Pancreas (tissue), 10 donors: Measurements from ENCODE around the gene RNF8. TPM values are rescaled to one million over a fixed set of nuclear protein-coding genes. Genes with fewer than 3 reads are reported as not detected.
A peak's percentile ranks its signal among the peaks of the same experiment; 100 is the strongest.

Experiments
- ATAC-seq, 4 donors: fragments of 200-7000 bp; cut with Tn5 transposase; one replicate each; pipeline versions ENCODE4 v1.8.0 to v1.9.1; 2020; ENCODE audit warnings: mild to moderate bottlenecking in 4 of 4, moderate library complexity in 4 of 4
- DNase-seq, 6 donors: peaks; one replicate each; pipeline ENCODE4 v3.0.0-alpha.2; 2020
- FAIRE-seq: peaks from 2 replicates; lab custom pipeline; 2012; peaks lifted over from hg19 to GRCh38; lab: Jason Lieb, UNC
- H3K27ac ChIP-seq, 4 donors: fragments of 200-600 bp; sonication (generic); 1 replicate in 3 of 4; 2 replicates in 1 of 4; pipeline versions ENCODE4 v1.5.0 to v1.8.0; 2020
- H3K27me3 ChIP-seq, 4 donors: fragments of 200-600 bp; one replicate each; pipeline ENCODE4 v1.8.0; 2021
- H3K36me3 ChIP-seq, 3 donors: fragments of 200-600 bp; sonication (generic) in 1 of 3; one replicate each; pipeline versions ENCODE4 v1.5.0 to v1.8.0; 2020 to 2021
- H3K4me1 ChIP-seq, 3 donors: fragments of 200-600 bp; one replicate each; pipeline ENCODE4 v1.8.0; 2021
- H3K4me3 ChIP-seq, 4 donors: fragments of 200-600 bp; sonication (generic) in 2 of 4; one replicate each; pipeline versions ENCODE4 v1.5.0 to v1.8.0; 2020 to 2021
- H3K9me3 ChIP-seq, 4 donors: fragments of 200-600 bp; one replicate each; pipeline ENCODE4 v1.8.0; 2021
- WGBS, 2 donors: extraction: QIAGEN DNeasy Blood & Tissue Kit; methylation state at CpG; one replicate each; pipeline ENCODE4 v1.1.7; 2013; 5-methylcytosine and 5-hydroxymethylcytosine counted together
- intact Hi-C, 3 donors: fragments of 100-400 bp; cut with DNase I; formaldehyde crosslinking; loops; one replicate each; pipeline versions ENCODE4 v1.11.1 to v1.14.2; 2022
- polyA plus RNA-seq, 2 donors: library from polyadenylated mRNA; stranded (reverse); fragments of 200-250 nt; gene quantifications; one replicate each; pipeline ENCODE4 v1.2.3, GENCODE V29; 2013
- total RNA-seq, 6 donors: library from RNA; stranded (reverse); fragmentation: NEBNext Ultra II Directional in 4 of 6; extraction: Animal tissue kit (Norgen Biotek cat#: 25700) in 4 of 6; gene quantifications; one replicate each; pipeline versions ENCODE4 v1.2.1 to v1.2.4, GENCODE V29; 2021 to 2023
- TF ChIP-seq, protein P1 (sequence below), 4 donors: fragments of 200-600 bp; sonication (generic) in 3 of 4; IDR thresholded peaks; one replicate each; pipeline versions ENCODE4 v1.5.0 to v1.8.0; 2021; ENCODE audit warnings: antibody characterized with exemption in 4 of 4
- donor health status: healthy with polysubstance abuse.
- donor health status: DM: no; HTN: no; CAD: no; lungs with moderate emphysema.
- donor health status: DM: no; HTN: no; CAD: no.
- donor health status: control.
- donor health status: control.
- donor health status: Bipolar disorder and iron deficiency.
- donor health status: DM: yes; HTN: yes; CAD: no.
- donor health status: DM: no; HTN: no; CAD: no.
- donor health status: DM: no; HTN: no; CAD: no.
- donor health status: DM: yes; HTN: yes; CAD: no.

The RNF8 gene
- total and polyA plus RNA-seq, 8 donors: 3.9 to 8.5 (median 5.9) TPM

DNA sequence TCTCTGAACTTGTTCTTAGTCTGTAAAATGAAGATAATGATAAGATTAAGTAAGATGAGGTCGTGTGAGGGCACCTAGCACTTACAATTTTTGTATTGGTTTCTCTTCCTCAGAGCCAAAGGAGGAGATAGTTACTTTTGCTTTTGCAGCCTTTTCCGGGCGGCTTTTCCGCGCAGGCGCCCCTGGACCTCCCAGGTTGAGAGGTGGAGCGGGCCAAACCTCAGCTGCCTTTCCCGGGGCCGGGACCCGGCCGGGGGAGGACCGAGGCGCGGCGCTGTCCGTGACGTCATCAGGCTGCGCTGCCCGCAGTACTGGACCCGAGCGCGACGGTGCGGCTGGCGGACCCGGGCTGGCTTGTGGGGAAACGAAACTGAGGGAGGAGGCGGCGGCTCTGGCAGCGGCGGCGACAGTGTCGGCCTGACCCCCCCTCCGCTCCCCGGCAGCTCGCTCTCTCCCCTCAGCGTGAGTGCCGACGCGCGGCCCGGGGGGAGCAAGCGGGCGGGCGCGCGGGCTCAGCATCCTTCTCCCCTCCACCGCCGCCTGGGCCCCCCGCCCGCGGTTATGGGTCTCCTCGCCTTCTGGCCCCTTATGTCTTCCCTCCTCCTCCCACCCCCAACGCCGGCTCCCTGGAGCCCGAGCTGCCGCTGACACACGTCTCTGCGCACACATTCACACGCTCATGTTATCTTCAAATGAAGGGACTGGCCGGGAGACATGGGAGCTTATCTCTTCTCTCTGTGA lies 79.3 kb downstream of the RNF8 start, which contains the start of gene CMTR1:
CMTR1 (plus strand) TSS at position 306 of the 741 bp plus-strand sequence. CDS start 2,409 bp downstream, outside the sequence.
- H3K4me3 ChIP-seq: peak within 1 kb of the TSS; percentile 73 to 88 (median 79)
- FAIRE-seq (no peak), DNase-seq (peak; percentile 93 to 99 (median 96)), ATAC-seq (peak; percentile 98 to 100 (median 99))
- intact Hi-C loops: no loop called here
- no peaks in the 10 kb centered on the region for H3K9me3 ChIP-seq
- WGBS, 2 donors: 0 to 1% methylated on average over 41 to 61 of the region's 61 CpGs
- no peaks in the 10 kb centered on the region for H3K27me3 ChIP-seq
- H3K36me3 ChIP-seq: peaks cover 0 to 12% (median 6%) of the 10 kb centered on the region in 3 donors
- peak within 1 kb of the TSS; percentile 69 to 79 (median 76) for H3K27ac ChIP-seq
- TF ChIP-seq, protein P1, sequence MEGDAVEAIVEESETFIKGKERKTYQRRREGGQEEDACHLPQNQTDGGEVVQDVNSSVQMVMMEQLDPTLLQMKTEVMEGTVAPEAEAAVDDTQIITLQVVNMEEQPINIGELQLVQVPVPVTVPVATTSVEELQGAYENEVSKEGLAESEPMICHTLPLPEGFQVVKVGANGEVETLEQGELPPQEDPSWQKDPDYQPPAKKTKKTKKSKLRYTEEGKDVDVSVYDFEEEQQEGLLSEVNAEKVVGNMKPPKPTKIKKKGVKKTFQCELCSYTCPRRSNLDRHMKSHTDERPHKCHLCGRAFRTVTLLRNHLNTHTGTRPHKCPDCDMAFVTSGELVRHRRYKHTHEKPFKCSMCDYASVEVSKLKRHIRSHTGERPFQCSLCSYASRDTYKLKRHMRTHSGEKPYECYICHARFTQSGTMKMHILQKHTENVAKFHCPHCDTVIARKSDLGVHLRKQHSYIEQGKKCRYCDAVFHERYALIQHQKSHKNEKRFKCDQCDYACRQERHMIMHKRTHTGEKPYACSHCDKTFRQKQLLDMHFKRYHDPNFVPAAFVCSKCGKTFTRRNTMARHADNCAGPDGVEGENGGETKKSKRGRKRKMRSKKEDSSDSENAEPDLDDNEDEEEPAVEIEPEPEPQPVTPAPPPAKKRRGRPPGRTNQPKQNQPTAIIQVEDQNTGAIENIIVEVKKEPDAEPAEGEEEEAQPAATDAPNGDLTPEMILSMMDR (IDR thresholded peaks at IDR 0.05): no peak
- H3K4me1 ChIP-seq: peaks cover 4 to 7% (median 4%) of the 10 kb centered on the region in 3 donors

DNA sequence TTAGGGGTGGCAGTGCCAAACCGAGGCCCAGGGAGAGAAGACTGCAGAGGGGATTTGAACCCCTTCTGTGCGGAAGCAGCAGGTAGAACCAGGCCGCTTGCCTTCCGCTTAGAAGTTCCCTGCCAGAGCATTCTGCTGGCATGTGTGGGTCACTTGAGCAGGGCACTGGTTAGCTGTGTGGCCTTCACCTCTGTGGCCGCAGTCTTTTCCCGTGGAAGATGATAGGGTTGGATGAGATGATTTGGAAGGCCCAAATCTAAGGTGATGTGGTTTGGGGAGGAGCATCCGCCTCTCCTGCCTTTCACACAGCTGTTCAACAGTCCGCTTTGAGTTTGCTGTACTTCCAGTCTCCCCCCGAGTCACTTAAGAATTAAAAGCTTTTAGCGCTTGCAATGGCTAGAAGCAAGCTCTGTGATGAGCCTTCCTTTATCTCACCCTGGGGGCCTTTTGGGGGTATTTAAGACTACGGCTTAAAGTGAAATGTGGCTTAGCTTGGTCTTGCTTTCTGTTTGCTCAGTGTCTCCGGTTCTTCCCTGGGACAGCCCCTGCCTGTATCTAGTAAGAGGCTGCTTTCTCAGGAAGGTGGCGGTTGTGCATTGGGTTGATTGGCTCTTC lies 80.0 kb downstream of the RNF8 start:
- FAIRE-seq: no peak
- peak in 1 of 6 donors; percentile 58 for DNase-seq
- H3K36me3 ChIP-seq: peaks cover 0 to 12% (median 6%) of the 10 kb centered on the region in 3 donors
- no peaks in the 10 kb centered on the region for H3K27me3 ChIP-seq
- intact Hi-C loops: no loop called here
- no peaks in the 10 kb centered on the region for H3K9me3 ChIP-seq
- peaks cover 7 to 11% (median 10%) of the 10 kb centered on the region in 3 donors for H3K4me1 ChIP-seq
- ATAC-seq: peak; percentile 38 to 55 (median 42)
- H3K4me3 ChIP-seq: peak overlapping the region; percentile 73 to 88 (median 79)
- WGBS, 2 donors: 5 to 6% methylated on average over 13 of the region's 13 CpGs
- TF ChIP-seq, protein P1 (IDR thresholded peaks at IDR 0.05): no peak
- H3K27ac ChIP-seq: peak overlapping the region; percentile 69 to 79 (median 76)

DNA sequence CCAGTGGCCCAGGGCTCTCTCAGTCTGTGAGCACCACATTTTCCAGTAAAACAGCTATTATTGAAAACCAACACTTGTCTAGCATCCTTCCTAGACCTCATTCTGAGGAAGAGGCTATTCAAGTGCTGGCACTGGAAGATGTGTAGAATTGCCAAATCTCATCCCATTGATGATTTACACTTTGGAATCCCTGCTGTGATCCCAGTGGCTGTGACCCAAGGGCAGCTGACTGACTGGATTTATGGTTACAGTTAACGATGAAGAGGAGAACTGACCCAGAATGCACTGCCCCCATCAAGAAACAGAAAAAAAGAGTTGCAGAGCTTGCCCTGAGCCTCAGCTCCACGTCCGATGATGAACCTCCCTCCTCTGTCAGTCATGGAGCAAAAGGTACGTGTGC lies 81.6 kb downstream of the RNF8 start:
- no peak for ATAC-seq

DNA sequence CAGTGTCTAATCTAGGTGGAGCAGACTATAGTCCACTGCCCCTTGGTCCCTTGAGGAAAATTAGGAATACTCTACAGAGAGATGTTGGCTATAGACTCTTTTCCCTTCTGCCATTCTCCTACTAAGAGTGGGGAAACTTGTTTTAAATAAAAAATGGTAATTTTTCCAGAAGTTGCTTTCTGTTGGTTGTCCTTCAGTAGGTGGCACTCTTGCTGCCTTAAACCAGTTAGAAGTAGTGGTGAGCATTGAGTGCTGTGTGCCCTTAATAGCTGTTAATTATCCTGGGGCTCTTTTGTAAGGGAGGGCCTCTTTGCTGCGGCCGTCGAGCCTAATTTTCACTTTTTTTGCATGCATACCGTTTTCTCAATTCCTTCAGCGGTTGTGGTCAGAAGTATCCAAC lies 82.0 kb downstream of the RNF8 start:
- Histone ChIP-seq H3K4me1 (peaks cover 11 to 24% (median 22%) of the 10 kb centered on the region in 3 donors), H3K36me3 (peaks cover 0 to 12% (median 6%) of the 10 kb centered on the region in 3 donors), H3K9me3 (no peaks in the 10 kb centered on the region), H3K4me3 (no peak overlapping the region), H3K27ac (no peak overlapping the region), H3K27me3 (no peaks in the 10 kb centered on the region)
- intact Hi-C loops: no loop called here
- ATAC-seq: no peak
- no peak for DNase-seq
- TF ChIP-seq, protein P1 (IDR thresholded peaks at IDR 0.05): no peak
- WGBS, 2 donors: 83 to 85% methylated on average over 5 of the region's 5 CpGs
- no peak for FAIRE-seq

More for the DNA sequence above, 81.6 kb downstream of the RNF8 start:
- Histone ChIP-seq H3K36me3 (peaks cover 0 to 12% (median 6%) of the 10 kb centered on the region in 3 donors), H3K27ac (no peak overlapping the region), H3K4me1 (peaks cover 11 to 22% (median 20%) of the 10 kb centered on the region in 3 donors), H3K27me3 (no peaks in the 10 kb centered on the region), H3K9me3 (no peaks in the 10 kb centered on the region), H3K4me3 (no peak overlapping the region)
- FAIRE-seq (no peak), DNase-seq (no peak)
- 75 to 77% methylated on average over 4 of the region's 4 CpGs for WGBS, 2 donors
- TF ChIP-seq, protein P1 (IDR thresholded peaks at IDR 0.05): no peak
- intact Hi-C loops: no loop called here
